ENCODE measurements around the gene ASH1L.

ASH1L gene

GRCh38 chr1:155301342-155301841 lies 261.2 kb downstream of the ASH1L start, which contains the start of gene PKLR:
Gene PKLR (minus strand): TSS chr1:155301438. CDS start chr1:155301395, 43 bp downstream.
- POLR2A ChIA-PET = no interaction called here
- H3K4me3 ChIP-seq (ENCODE audit: control insufficient read depth in 1 of 7, extremely low read depth in 1 of 7, insufficient read depth in 4 of 7, low read depth in 2 of 7, low read length in 6 of 7) = no peak within 1 kb of the TSS
- H3K27ac ChIP-seq (ENCODE audit: insufficient read depth in 1 of 2, low read depth in 1 of 2, low read length in 2 of 2, poor library complexity in 1 of 2, severe bottlenecking in 2 of 2) = no peak within 1 kb of the TSS
- no peaks in the 10 kb centered on the region for H3K36me3 ChIP-seq (ENCODE audit: control insufficient read depth in 4 of 4, insufficient read depth in 4 of 4, low read length in 3 of 4)
- CTCF ChIA-PET = interaction anchor here (0.6 to 1.7 kb wide), 2 partner anchors 8 to 51 kb away, joined by 3 to 5 read pairs; no protein-coding TSS in a partner anchor
- no peaks in the 10 kb centered on the region for H3K9me3 ChIP-seq (ENCODE audit: control extremely low read depth in 1 of 5, control insufficient read depth in 4 of 5, insufficient read depth in 2 of 5, low read depth in 1 of 5, low read length in 4 of 5)
- WGBS (ENCODE audit: insufficient coverage) = 96% methylated on average over 3 of the region's 5 CpGs
- H3K4me1 ChIP-seq (ENCODE audit: control extremely low read depth in 1 of 4, control insufficient read depth in 4 of 4, insufficient read depth in 4 of 4, low read length in 3 of 4) = peaks cover 0 to 5% (median 0%) of the 10 kb centered on the region in 4 experiments
- no peak for DNase-seq
- peaks cover 0 to 12% (median 2%) of the 10 kb centered on the region in 5 experiments for H3K27me3 ChIP-seq (replicated peaks in 2 of 5; ENCODE audit: control insufficient read depth in 4 of 5, insufficient read depth in 5 of 5, low read length in 4 of 5)

GRCh38 chr1:155300553-155301329 lies 261.9 kb downstream of the ASH1L start:
- H3K36me3 ChIP-seq (ENCODE audit: control insufficient read depth in 4 of 4, insufficient read depth in 4 of 4, low read length in 3 of 4) = no peaks in the 10 kb centered on the region
- ChIA-PET POLR2A (no interaction called here), CTCF (interaction anchor here (0.6 to 1.7 kb wide), 4 partner anchors 8 to 50 kb away, joined by 3 to 5 read pairs (median 3); no protein-coding TSS in a partner anchor)
- no peaks in the 10 kb centered on the region for H3K9me3 ChIP-seq (ENCODE audit: control extremely low read depth in 1 of 5, control insufficient read depth in 4 of 5, insufficient read depth in 2 of 5, low read depth in 1 of 5, low read length in 4 of 5)
- H3K27me3 ChIP-seq (replicated peaks in 2 of 5; ENCODE audit: control insufficient read depth in 4 of 5, insufficient read depth in 5 of 5, low read length in 4 of 5) = peaks cover 0 to 17% (median 6%) of the 10 kb centered on the region in 5 experiments
- H3K4me1 ChIP-seq (ENCODE audit: control extremely low read depth in 1 of 4, control insufficient read depth in 4 of 4, insufficient read depth in 4 of 4, low read length in 3 of 4) = peaks cover 0 to 5% (median 0%) of the 10 kb centered on the region in 4 experiments
- no peak for DNase-seq
- no peak overlapping the region for H3K27ac ChIP-seq (ENCODE audit: insufficient read depth in 1 of 2, low read depth in 1 of 2, low read length in 2 of 2, poor library complexity in 1 of 2, severe bottlenecking in 2 of 2)
- no peak overlapping the region for H3K4me3 ChIP-seq (ENCODE audit: control insufficient read depth in 1 of 7, extremely low read depth in 1 of 7, insufficient read depth in 4 of 7, low read depth in 2 of 7, low read length in 6 of 7)
- 100% methylated on average over 8 of the region's 9 CpGs for WGBS (ENCODE audit: insufficient coverage)

- no peak for DNase-seq
- Histone ChIP-seq H3K9me3 (ENCODE audit: control extremely low read depth in 1 of 5, control insufficient read depth in 4 of 5, insufficient read depth in 2 of 5, low read depth in 1 of 5, low read length in 4 of 5) (no peaks in the 10 kb centered on the region), H3K27ac (ENCODE audit: insufficient read depth in 1 of 2, low read depth in 1 of 2, low read length in 2 of 2, poor library complexity in 1 of 2, severe bottlenecking in 2 of 2) (no peak overlapping the region), H3K27me3 (replicated peaks in 2 of 5; ENCODE audit: control insufficient read depth in 4 of 5, insufficient read depth in 5 of 5, low read length in 4 of 5) (peaks cover 0 to 24% (median 12%) of the 10 kb centered on the region in 5 experiments), H3K4me3 (ENCODE audit: control insufficient read depth in 1 of 7, extremely low read depth in 1 of 7, insufficient read depth in 4 of 7, low read depth in 2 of 7, low read length in 6 of 7) (no peak overlapping the region), H3K36me3 (ENCODE audit: control insufficient read depth in 4 of 4, insufficient read depth in 4 of 4, low read length in 3 of 4) (no peaks in the 10 kb centered on the region), H3K4me1 (ENCODE audit: control extremely low read depth in 1 of 4, control insufficient read depth in 4 of 4, insufficient read depth in 4 of 4, low read length in 3 of 4) (peaks cover 0 to 5% (median 5%) of the 10 kb centered on the region in 4 experiments)
- WGBS (ENCODE audit: insufficient coverage) = 93% methylated on average over 3 of the region's 8 CpGs
- ChIA-PET CTCF (interaction anchor here (0.9 to 1.7 kb wide), 4 partner anchors 16 to 49 kb away, joined by 3 to 5 read pairs (median 4); no protein-coding TSS in a partner anchor), POLR2A (no interaction called here)
Measured at GRCh38 chr1:155300024-155300423, 262.6 kb downstream of the ASH1L start.

GRCh38 chr1:155297384-155297783 lies 265.2 kb downstream of the ASH1L start:
- CTCF ChIA-PET = interaction anchor here (0.9 to 1.4 kb wide), 2 partner anchors 15 to 47 kb away, joined by 3 to 5 read pairs; no protein-coding TSS in a partner anchor
- H3K27ac ChIP-seq (ENCODE audit: insufficient read depth in 1 of 2, low read depth in 1 of 2, low read length in 2 of 2, poor library complexity in 1 of 2, severe bottlenecking in 2 of 2) = no peak overlapping the region
- no peaks in the 10 kb centered on the region for H3K36me3 ChIP-seq (ENCODE audit: control insufficient read depth in 4 of 4, insufficient read depth in 4 of 4, low read length in 3 of 4)
- WGBS (ENCODE audit: insufficient coverage) = 83% methylated on average over 7 of the region's 7 CpGs
- no peaks in the 10 kb centered on the region for H3K9me3 ChIP-seq (ENCODE audit: control extremely low read depth in 1 of 5, control insufficient read depth in 4 of 5, insufficient read depth in 2 of 5, low read depth in 1 of 5, low read length in 4 of 5)
- POLR2A ChIA-PET = no interaction called here
- DNase-seq = no peak
- H3K27me3 ChIP-seq (replicated peaks in 2 of 5; ENCODE audit: control insufficient read depth in 4 of 5, insufficient read depth in 5 of 5, low read length in 4 of 5) = peaks cover 0 to 48% (median 31%) of the 10 kb centered on the region in 5 experiments
- no peak overlapping the region for H3K4me3 ChIP-seq (ENCODE audit: control insufficient read depth in 1 of 7, extremely low read depth in 1 of 7, insufficient read depth in 4 of 7, low read depth in 2 of 7, low read length in 6 of 7)
- H3K4me1 ChIP-seq (ENCODE audit: control extremely low read depth in 1 of 4, control insufficient read depth in 4 of 4, insufficient read depth in 4 of 4, low read length in 3 of 4) = peaks cover 0 to 12% (median 8%) of the 10 kb centered on the region in 4 experiments

- ChIA-PET CTCF (interaction anchor here (0.9 to 1.4 kb wide), 2 partner anchors 15 to 46 kb away, joined by 3 to 5 read pairs; no protein-coding TSS in a partner anchor), POLR2A (no interaction called here)
- no peak overlapping the region for H3K4me3 ChIP-seq (ENCODE audit: control insufficient read depth in 1 of 7, extremely low read depth in 1 of 7, insufficient read depth in 4 of 7, low read depth in 2 of 7, low read length in 6 of 7)
- H3K36me3 ChIP-seq (ENCODE audit: control insufficient read depth in 4 of 4, insufficient read depth in 4 of 4, low read length in 3 of 4) = no peaks in the 10 kb centered on the region
- DNase-seq = no peak
- 96% methylated on average over 3 of the region's 3 CpGs for WGBS (ENCODE audit: insufficient coverage)
- H3K9me3 ChIP-seq (ENCODE audit: control extremely low read depth in 1 of 5, control insufficient read depth in 4 of 5, insufficient read depth in 2 of 5, low read depth in 1 of 5, low read length in 4 of 5) = no peaks in the 10 kb centered on the region
- H3K27me3 ChIP-seq (replicated peaks in 2 of 5; ENCODE audit: control insufficient read depth in 4 of 5, insufficient read depth in 5 of 5, low read length in 4 of 5) = peaks cover 0 to 49% (median 31%) of the 10 kb centered on the region in 5 experiments
- no peak overlapping the region for H3K27ac ChIP-seq (ENCODE audit: insufficient read depth in 1 of 2, low read depth in 1 of 2, low read length in 2 of 2, poor library complexity in 1 of 2, severe bottlenecking in 2 of 2)
- peaks cover 0 to 12% (median 8%) of the 10 kb centered on the region in 4 experiments for H3K4me1 ChIP-seq (ENCODE audit: control extremely low read depth in 1 of 4, control insufficient read depth in 4 of 4, insufficient read depth in 4 of 4, low read length in 3 of 4)
Measured at GRCh38 chr1:155296661-155297060, 265.9 kb downstream of the ASH1L start.

- 96% methylated on average over 4 of the region's 7 CpGs for WGBS (ENCODE audit: insufficient coverage)
- H3K27me3 ChIP-seq (replicated peaks in 2 of 5; ENCODE audit: control insufficient read depth in 4 of 5, insufficient read depth in 5 of 5, low read length in 4 of 5) = peaks cover 0 to 49% (median 31%) of the 10 kb centered on the region in 5 experiments
- POLR2A ChIA-PET = no interaction called here
- CTCF ChIA-PET = interaction anchor here (1.2 kb wide), 1 partner anchor 9 kb away, joined by 3 read pairs; no protein-coding TSS in a partner anchor
- no peaks in the 10 kb centered on the region for H3K9me3 ChIP-seq (ENCODE audit: control extremely low read depth in 1 of 5, control insufficient read depth in 4 of 5, insufficient read depth in 2 of 5, low read depth in 1 of 5, low read length in 4 of 5)
- H3K4me3 ChIP-seq (ENCODE audit: control insufficient read depth in 1 of 7, extremely low read depth in 1 of 7, insufficient read depth in 4 of 7, low read depth in 2 of 7, low read length in 6 of 7) = no peak overlapping the region
- peaks cover 0 to 12% (median 8%) of the 10 kb centered on the region in 4 experiments for H3K4me1 ChIP-seq (ENCODE audit: control extremely low read depth in 1 of 4, control insufficient read depth in 4 of 4, insufficient read depth in 4 of 4, low read length in 3 of 4)
- no peak overlapping the region for H3K27ac ChIP-seq (ENCODE audit: insufficient read depth in 1 of 2, low read depth in 1 of 2, low read length in 2 of 2, poor library complexity in 1 of 2, severe bottlenecking in 2 of 2)
- no peak for DNase-seq
- H3K36me3 ChIP-seq (ENCODE audit: control insufficient read depth in 4 of 4, insufficient read depth in 4 of 4, low read length in 3 of 4) = no peaks in the 10 kb centered on the region
Measured at GRCh38 chr1:155295942-155296267, 266.7 kb downstream of the ASH1L start.
